Spleen (tissue), 7 donors: Measurements from ENCODE around the gene MAST4.

Experiments used
- CTCF ChIP-seq, 11 experiments: fragments of 200-600 bp in 7 of 11; fragments of 450-650 bp in 4 of 11; sonication (generic) in 4 of 11; IDR thresholded peaks in 8 of 11; conservative IDR thresholded peaks in 3 of 11; 1 replicate in 7 of 11; 2 replicates in 4 of 11; pipeline versions ENCODE4 v1.4.0 to v1.8.0; 2016 to 2021; ENCODE audit warnings: antibody characterized with exemption in 11 of 11, inconsistent platforms in 4 of 11, mild to moderate bottlenecking in 1 of 11
- POLR2A ChIP-seq, 3 donors: fragments of 450-650 bp; IDR thresholded peaks; one replicate each; pipeline ENCODE4 v1.5.1; 2017; ENCODE audit warnings: antibody characterized with exemption in 3 of 3, mild to moderate bottlenecking in 1 of 3
- POLR2AphosphoS5 ChIP-seq, 3 donors: sonication (generic); formaldehyde crosslinking; IDR thresholded peaks; one replicate each; pipeline ENCODE4 v1.5.1; 2017; ENCODE audit warnings: antibody characterized with exemption in 3 of 3
- donor health status: DM: no; HTN: no; CAD: no; lungs with moderate emphysema.
- donor health status: DM: no; HTN: no; CAD: no.
- donor health status: DM: no; HTN: no; CAD: no.

GRCh38 chr5:66615136-66615535, 18.9 kb downstream of the MAST4 start:
- TF ChIP-seq CTCF (IDR thresholded peaks at IDR 0.05 in 8 of 11, conservative IDR thresholded peaks at IDR 0.05 in 3 of 11) (no peak), POLR2AphosphoS5 (IDR thresholded peaks at IDR 0.05) (no peak), POLR2A (IDR thresholded peaks at IDR 0.05) (no peak)
